Measurements from ENCODE around the gene TOGARAM2.

The TOGARAM2 gene

DNA sequence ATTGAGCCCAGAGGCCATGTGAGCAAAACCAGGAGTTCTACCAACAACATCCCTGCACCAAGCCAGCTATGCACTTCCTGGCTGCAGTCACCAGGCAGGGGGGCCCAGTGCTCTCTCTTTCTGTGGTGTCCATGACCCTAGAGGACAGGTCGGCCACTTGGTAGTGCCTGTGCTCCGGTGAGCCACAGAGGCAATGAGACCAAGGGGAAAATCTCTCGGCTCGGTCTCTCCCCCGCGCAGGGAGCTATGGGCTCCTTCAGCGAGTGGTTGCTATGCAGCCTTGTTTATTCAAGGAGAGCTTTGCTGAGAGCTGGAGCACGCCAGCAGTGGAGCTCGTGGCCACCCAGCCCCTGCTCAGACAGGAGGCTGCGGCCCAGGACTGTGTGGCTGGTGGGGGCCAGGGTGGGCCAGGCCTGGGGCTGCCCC lies at the start of gene TOGARAM2:
TOGARAM2 (plus strand) TSS at position 283 of the 426 bp plus-strand sequence. CDS start 13,537 bp downstream, outside the sequence.
- DNase-seq = no peak

DNA sequence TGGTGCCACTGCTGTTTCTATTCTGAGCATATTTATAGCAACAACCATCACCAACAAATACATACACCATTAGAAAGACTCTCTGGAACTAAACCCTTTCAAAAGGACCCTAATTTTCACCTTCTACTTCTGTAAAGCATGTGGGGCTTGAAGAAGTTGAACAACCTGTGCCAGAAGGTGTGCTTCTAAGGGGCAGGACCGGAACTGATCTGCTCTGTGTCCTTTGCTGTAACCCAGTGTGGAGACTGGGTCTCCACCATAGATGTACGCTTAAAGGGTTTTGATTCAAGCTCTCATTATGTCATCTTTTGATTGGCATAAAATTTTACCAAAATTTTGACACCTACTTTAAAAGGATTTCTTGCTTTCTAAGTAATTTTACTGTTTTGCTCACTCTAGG lies 46.3 kb upstream of the TOGARAM2 start:
- no peak for DNase-seq

DNA sequence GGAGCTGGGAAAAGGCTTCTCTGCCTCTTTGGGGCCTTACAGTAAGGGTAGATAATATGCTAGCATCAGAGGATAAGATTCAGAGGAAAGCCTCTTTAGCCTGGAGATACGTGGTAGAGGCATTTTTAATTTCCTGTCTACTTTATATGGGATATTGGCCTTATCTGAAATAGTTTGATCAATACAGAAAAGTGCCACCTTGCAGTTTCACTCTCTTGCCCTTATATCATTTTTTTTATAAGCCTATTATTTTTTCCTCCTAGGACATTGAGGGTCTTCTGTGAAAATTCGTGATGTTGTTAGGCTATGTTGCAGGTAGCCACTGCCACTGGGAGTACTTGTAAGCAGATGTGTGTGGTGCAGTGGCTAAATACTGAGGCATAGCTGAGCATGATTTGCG lies 40.1 kb upstream of the TOGARAM2 start:
- no peak for DNase-seq

DNA sequence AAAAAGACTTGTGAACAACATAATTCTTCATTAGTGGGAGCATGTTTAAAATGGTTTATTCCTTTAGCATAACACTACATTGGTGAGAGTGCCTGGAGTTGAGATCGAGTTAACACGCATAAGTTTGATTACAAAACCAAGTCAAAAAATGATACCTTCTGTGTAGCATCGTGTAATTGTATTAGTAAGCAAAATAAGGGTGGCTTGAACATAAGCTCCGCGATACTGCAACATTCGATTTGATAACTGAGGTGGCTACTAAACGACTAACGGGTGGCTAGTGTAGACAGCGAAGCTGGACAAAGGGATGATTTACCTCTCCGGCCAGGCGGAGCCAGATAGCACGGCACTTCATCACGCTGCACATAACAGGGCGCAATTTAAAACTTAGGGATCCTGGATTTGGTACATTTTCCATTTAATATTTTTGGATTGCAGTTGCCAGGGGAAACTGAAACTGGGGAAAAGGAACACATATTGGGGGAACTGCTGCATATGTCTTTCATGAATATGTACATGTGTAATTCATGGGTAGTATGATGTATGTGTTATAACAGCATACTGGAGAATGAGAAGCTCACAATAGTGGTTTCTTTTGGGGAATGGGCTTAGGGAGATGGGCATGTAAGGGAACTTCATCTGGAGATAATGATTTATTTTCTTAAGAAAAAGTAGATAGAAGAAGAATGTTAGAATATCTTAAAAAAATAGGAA lies 36.4 kb upstream of the TOGARAM2 start:
- no peak for DNase-seq

DNA sequence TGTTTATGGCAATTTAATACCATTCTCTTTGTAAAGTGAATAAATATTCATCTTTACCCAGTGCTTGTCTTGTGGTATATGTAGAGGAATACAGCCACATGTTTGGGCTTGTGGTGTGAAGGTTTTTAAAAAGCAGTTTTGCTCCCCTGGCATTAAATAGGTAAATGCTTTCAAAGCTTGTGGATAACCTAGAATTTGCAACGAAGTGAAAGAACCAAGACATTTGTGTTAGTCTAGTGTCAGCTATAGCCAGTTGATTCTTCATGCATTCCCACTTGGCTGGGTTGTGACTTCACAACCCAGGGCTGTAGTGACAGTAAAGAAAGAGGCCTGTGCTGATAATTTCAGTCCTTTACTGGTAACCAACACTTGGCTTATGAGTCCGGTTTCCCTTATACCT lies 32.9 kb upstream of the TOGARAM2 start:
- no peak for DNase-seq

DNA sequence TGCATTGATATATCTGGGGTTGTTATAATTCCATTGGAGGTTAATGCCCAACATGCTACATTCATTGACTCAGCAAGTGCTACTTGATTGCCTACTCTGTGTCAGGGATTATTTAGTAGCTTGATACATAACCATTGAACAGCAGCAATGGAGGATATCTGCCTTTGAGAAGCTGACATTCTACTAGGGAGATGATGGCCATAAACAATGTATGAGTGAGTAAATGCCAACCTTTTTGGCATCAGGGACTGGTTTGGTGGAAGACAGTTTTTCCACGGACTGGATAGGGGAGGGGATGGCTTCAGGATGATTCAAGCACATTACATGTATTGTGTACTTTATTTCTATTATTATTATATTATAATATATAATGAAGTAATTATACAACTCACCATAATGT lies 31.9 kb upstream of the TOGARAM2 start:
- DNase-seq = no peak

DNA sequence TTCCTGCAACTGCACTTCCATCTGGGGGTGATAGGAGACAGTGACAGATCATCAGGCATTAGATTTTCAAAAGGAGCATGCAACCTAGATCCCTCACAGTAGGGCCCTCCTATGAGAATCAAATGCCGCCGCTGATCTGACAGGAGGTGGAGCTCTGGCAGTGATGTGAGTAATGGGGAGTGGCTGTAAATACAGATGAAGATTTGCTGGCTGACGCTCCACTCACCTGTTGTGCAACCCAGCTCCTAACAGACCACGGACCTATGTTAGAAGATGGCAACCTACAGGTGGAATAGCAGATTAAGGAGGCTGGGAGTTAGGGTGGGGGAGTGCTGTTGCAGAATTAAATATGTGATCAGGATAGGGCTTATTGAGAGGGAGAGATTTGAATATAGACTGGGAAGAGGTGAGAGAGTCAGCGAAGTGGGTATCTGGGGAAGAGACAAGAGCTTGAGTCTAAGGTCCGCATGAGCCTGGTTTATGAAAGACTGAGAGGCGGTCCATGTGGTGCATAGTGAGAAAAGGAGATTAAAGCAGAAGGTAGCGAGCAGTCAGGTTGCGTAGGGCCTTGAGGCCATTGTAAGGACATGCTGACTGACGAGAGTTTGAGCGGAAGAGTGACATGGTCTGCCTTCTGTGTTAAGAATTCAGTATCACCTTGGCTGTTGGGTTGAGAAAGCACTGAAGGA lies 31.3 kb upstream of the TOGARAM2 start:
- DNase-seq = no peak

DNA sequence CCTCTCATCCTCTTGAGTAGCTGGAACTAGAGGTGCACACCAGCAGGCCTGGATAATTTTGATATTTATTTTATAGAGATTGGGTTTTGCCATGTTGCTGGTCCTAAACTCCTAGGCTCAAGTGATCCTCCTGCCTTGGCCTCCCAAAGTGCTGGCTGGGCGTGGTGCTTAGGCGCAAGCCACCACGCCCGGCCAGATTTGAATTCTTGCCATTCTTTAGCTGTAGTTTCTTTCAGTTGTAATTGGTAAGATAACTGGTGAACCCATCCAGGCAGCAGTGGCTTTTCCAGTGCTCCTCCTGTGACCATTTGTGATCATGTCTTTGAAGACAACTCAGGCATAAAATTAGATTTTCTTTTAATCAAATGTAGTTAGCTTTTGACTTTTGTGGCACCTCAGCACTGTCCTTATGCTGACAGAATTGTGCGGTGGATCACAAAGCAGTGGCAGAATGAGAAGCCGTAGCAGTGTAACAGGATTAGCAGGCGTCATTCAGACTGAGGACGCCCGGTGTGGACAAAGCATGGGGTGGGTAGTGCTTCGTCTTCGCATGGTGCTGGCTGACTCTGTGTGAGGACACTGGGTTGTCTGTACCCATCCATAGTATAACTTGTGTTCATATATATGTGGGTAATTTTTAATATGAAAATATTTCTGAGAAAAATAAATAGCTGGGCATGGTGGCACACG lies 30.0 kb upstream of the TOGARAM2 start:
- no peak for DNase-seq

DNA sequence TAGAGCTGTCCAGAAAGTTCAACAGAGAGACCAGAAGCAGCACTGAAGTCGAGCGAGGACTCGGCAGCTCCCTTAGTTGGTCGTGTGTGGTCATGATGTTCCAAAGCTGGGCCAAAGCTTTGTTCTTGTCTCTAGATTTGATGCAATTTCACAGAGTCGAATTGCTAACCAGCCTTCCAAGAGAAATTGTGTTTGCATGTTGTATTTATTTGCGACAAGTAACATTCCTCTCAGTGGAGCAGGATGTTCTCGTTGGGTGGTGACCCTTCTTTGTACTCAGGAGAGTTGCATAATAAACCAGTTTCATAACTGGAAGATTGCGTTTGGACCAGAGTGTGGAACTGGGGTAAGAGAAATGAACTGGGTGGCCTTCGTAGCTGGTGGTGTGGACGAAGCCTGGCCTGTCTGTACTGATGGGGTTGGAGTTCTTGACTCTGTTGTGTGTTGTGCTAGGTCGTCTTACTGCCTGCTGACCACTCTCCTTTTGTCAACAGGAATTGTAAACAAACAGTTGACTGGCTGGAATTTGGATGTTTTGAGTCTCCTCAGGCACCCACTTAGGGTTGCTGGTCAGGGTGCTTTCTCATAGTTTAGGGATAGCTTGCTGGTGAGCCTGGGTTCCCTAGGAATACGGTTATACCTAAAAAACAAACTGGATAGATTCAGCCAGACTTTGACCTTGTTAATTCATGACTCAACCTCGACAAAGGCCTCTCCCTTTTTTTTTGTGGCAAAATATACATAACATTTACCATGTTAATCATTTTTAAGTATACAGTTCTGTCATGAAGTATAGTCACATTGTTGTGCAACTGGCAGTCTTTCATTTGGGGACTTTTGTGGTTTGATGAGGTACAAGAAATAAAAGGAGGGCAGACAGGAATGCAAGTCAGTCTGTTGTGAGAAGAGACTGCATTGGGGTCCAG lies 28.9 kb upstream of the TOGARAM2 start:
- no peak for DNase-seq

DNA sequence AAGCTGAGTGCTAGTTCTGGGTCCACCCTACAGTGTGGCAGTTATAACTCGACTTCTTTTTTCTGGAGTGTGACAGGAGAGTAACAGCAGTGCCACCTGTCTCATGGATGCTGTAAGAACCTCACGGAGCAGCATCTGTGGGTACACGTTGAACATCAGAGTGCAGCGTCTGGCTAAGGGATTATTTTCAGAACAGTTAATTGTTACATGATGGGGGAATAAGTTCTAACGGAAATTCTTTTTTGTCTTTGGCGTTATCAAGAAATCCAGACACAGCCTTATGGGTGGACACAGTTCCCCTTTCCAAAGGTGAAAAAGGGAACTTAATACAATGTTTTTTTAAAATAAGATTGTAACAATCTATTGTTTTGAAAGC lies 28.3 kb upstream of the TOGARAM2 start:
- DNase-seq = no peak

DNA sequence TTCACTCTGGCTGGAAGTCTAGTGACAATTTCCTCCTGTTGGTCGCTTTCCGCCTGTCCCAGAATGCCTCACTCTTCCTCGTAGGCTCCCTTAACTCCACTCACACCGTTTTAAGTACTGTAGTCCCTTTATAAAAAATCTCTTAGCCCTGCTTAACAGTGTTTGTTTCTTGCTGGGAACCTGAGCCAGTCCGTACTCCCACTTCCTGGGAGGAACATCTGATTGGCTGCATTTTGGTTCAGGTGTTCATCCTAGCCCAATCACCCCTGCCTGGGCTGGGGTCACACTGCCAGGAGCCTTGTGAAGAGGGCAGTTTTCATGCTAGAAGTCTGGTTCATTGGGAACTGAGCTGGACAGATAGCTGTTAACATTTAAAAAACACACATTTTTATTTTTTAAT lies 25.6 kb upstream of the TOGARAM2 start:
- DNase-seq = no peak

DNA sequence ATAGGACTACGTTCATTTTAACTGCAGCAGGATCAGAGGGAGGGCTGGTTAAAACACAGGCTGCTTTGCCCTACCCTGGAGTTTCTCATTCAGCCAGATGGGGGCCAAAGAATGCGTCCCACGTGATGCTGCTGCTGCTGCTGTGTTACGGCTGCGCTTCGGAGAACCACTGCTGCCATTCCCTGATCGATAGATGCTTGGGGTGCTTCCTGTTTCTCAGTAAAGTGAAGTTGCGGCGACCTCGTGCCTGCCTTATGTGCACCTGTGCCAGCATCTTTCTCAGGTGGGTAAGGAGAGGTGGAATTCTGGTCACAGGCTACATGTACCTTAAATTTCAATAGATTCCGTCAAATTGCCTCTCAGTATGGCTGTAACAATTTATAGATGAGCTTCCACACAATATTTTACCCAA lies 24.7 kb upstream of the TOGARAM2 start:
- peak; percentile 8 for DNase-seq

DNA sequence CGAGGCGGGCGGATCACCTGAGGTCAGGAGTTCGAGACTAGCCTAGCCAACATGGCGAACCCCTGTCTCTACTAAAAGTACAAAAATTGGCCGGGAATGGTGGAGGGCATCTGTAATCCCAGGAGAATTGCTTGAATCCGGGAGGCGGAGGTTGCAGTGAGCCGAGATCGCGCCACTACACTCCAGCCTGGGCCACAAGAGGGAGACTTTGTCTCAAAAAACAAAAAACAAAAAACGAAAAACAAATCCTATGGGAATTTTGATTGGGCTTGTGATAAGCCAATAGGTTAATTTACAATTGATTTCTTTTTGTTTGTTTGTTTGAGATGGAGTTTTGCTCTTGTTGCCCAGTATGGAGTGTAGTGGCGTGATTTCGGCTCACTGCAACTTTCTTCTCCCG lies 24.2 kb upstream of the TOGARAM2 start:
- DNase-seq = no peak

DNA sequence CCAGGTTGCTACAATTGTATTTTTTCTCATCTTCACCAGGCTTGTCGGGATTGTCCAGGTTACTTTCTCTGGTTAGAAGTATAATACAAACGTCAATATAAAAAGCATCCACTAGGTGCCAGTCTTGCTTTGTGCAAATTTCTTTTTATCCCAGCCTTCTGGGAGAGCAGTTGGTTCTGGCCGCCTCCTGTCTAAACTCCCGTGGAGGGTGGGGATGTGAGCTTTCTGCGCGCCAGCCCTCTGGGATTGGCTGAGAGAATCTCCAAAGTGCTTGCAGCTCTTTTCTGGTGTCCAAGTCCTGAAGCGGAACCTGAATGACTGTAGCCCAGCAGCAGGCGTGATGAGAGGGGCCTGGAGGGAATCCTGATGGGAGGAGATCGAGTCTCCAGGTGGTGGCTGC lies 22.4 kb upstream of the TOGARAM2 start:
- DNase-seq = peak; percentile 18

DNA sequence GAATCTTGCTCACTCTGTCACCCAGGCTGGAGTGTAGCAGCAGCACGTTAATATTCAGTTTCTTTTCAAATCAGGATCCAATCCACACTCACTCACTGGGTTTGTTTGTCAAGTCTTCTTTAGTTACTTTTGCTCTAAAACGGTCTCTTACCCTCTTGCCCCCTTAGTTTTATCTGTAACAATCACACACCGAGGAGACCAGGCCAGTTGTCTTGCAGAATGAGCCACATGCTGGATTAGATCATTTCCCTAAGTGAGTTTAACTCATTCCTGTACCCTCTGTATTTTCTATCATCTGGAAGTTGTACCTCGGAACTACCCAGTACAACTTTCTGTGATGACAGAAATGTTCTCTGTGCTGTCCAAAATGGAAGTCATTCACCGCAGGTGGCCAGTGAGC lies 20.7 kb upstream of the TOGARAM2 start:
- DNase-seq = no peak

DNA sequence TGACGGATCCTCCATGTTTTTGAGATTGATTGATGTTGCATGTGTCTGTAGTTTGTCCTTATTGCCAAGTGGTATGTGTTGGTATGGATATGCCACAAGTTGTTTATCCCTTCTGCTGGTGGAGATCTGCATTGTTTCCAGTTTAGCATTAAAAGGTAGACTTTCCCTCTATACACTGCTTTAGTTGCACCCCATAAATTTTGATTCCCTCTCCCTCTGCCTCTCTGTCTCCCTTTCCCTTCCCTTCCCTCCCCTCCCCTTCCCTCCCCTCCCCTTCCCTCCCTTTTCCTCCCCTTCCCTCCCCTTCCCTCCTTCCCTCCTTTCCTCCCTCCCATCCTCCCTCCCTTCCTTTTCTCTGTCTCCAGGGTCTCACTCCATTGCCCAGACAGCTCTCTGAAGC lies 18.6 kb upstream of the TOGARAM2 start:
- no peak for DNase-seq

DNA sequence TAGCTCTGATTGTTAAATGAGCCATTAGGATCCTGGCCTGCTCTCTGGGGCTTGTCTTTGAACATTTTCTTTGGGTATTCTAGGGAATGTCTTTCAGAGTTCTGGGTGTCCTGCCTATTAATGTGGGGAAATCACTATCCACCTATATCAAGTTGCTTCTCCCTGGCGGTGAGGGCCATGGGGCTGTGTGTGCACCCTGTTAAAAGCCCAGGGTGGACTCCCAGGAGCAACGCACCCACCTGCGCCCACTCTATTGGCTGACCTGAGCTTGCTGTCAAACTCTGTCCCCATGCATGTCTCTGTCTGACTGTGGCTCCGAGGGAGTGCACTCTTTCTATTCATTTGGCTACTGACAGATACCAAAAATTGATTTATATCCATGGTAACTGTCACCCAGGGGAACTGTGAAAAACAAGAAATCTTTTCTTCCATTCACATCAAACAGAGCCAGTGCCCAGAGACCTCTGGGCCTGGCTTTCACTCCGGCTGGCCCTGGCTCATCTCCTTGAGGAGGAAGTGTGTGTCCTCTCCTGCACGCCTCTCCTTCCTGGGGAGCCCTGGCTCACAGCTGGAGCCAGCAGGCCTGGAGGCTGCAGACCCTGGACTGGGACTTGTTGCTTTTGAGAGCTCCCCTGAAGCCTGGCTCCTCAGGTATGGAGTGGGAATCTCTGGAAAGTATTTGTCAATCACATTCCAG lies 10.5 kb upstream of the TOGARAM2 start:
- DNase-seq = no peak

DNA sequence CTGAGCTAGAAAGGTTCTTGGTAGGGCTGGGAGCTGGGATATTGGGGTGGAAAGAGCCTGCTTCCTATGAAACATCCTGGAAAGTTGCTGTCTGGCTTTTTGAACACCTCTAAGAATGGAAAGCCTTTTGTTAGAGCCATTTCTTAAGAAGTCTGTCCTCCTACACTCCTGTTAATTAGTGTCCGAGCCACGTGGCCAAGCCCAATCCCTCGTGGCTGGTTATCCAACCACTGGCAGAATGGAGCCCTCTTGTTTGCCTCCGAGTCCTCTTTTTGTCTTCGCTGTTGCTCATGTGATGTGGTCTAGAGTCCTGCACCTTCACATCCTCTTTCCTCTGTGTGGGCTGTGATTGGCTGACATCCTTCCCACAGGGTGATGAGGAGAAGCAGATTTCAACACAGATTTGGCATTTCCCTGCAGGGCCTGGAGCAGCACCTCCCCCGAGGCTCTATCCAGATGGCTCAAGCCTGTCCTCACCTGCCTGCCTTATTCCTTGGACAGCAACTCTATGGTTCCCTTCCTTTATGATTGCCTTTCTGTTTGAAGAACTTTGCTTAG lies 8.2 kb upstream of the TOGARAM2 start:
- DNase-seq = no peak

DNA sequence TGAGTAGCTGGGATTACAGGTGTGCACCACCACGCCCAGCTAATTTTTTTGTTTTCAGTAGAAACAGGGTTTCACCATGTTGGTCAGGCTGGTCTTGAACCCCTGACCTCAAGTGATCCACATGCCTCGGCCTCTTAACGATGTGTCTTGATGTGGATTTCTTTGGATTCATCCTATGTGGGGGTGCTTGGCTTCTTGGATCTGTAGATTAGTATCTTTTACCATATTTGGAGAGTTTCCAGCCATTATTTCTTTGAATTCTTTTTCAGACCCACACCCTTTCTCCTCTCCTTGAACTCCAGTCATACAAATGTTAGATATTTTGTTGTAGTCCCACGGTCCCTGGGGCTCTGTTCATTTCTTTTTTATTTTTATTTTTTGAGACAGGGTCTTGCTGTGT lies 6.8 kb upstream of the TOGARAM2 start:
- no peak for DNase-seq

DNA sequence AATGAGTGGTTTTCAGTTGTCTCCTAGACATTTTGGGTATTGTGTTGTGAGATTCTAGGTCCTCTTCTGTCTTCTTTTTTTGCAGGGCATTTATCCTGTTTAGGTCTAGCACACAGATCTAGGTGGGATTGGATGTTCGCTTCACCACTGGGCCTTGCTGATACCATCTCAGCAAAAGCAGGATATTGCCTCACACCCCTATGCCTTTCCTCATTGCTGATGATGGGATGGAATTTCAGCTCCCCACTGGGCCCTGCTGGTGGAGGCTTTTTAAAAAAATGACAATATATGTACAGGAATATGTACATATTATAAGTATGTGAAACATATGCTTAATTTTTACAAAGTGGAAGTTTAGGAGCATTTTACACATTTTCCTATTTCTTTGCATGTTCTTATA lies 5.4 kb upstream of the TOGARAM2 start:
- DNase-seq = no peak

DNA sequence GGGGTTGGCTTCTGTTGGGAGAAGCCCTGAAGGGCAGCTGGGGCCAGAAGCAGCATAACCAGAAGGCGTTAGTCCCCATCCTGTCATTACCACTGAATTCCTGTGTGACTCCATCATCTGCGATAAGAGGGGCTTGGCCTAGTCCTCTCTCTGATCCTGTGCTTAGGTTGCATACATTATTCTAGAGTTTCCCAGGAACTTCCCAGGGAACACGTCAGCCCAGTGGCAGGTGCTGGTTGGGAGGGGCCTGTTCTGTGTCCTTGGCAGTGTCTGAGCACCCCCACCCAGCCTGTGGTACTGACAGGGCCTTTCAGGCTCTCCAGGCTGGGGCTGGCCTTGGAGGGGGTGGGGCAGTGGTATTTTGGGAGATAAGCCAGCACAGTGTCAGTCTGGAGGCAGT lies 4.5 kb upstream of the TOGARAM2 start:
- DNase-seq = no peak
